PC-9 (cell line): Measurements from ENCODE around the gene STAG3. TPM values are rescaled to one million over a fixed set of nuclear protein-coding genes. Genes with fewer than 3 reads are reported as not detected.
A peak's percentile ranks its signal among the peaks of the same experiment; 100 is the strongest.
"Not testable (repeated sequence)": the region's sequence is repeated elsewhere in the genome, so short reads cannot be mapped to it uniquely, and the experiment has no call there.

Source experiments
- BruUV-seq: library from RNA; stranded (reverse); fragments of 400-500 nt; replicated peaks from 2 replicates; lab custom pipeline; 2021; lab: Mats Ljungman, UMichigan
- CTCF ChIA-PET: fragments of 300-600 bp; sonication (Branson Sonifier 250); formaldehyde crosslinking; loops from one replicate; lab custom pipeline; 2022; ENCODE audit warnings: antibody characterized with exemption; lab: Charles Lee
- POLR2A ChIA-PET: fragments of 300-600 bp; sonication (Branson Sonifier 250); formaldehyde crosslinking; loops from one replicate; lab custom pipeline; 2022; ENCODE audit warnings: antibody characterized with exemption; ENCODE audit not compliant: unreplicated experiment; lab: Charles Lee
- DNase-seq, 2 experiments: peaks; one replicate each; pipeline versions ENCODE4 v3.0.0 to v3.0.0-alpha.2; 2015 to 2022; ENCODE audit warnings: mixed read lengths in 1 of 2
- H2AFZ ChIP-seq: fragments of 200-600 bp; sonication (generic); 2 replicates; pipeline ENCODE4 v1.8.1; 2017; ENCODE audit warnings: antibody characterized with exemption
- H3F3A ChIP-seq: fragments of 200-600 bp; sonication (generic); 2 replicates; pipeline ENCODE4 v1.8.1; 2017; ENCODE audit warnings: antibody characterized with exemption, mild to moderate bottlenecking, low read depth; ENCODE audit not compliant: insufficient read depth
- H3K27ac ChIP-seq: fragments of 200-600 bp; sonication (generic); 2 replicates; pipeline ENCODE4 v1.6.1; 2016; ENCODE audit warnings: mixed run types
- H3K27me3 ChIP-seq: fragments of 200-600 bp; sonication (generic); 2 replicates; pipeline ENCODE4 v1.6.1; 2016; ENCODE audit warnings: low read depth, mixed run types; ENCODE audit not compliant: insufficient read depth
- H3K36me3 ChIP-seq: fragments of 200-600 bp; sonication (generic); 2 replicates; pipeline ENCODE4 v1.6.1; 2016; ENCODE audit warnings: low read depth, mixed run types
- H3K4me1 ChIP-seq: fragments of 200-600 bp; sonication (generic); replicated peaks from 2 replicates; pipeline ENCODE4 v1.6.1; 2016; ENCODE audit warnings: mixed run types; ENCODE audit not compliant: insufficient read depth
- H3K4me2 ChIP-seq: fragments of 200-600 bp; sonication (generic); 2 replicates; pipeline ENCODE4 v1.6.1; 2017; ENCODE audit warnings: mixed run types
- H3K4me3 ChIP-seq: fragments of 200-600 bp; sonication (generic); 2 replicates; pipeline ENCODE4 v1.6.1; 2016; ENCODE audit warnings: mixed run types
- H3K79me2 ChIP-seq: fragments of 200-600 bp; sonication (generic); 2 replicates; pipeline ENCODE4 v1.6.1; 2017; ENCODE audit warnings: low read depth, mixed run types
- H3K9me2 ChIP-seq: fragments of 200-600 bp; sonication (generic); 2 replicates; pipeline ENCODE4 v1.8.1; 2017; ENCODE audit warnings: mild to moderate bottlenecking; ENCODE audit not compliant: insufficient read depth
- H3K9me3 ChIP-seq: fragments of 200-600 bp; sonication (generic); 2 replicates; pipeline ENCODE4 v1.8.1; 2016; ENCODE audit warnings: low read depth; ENCODE audit not compliant: insufficient read depth
- H4K20me1 ChIP-seq: fragments of 200-600 bp; sonication (generic); 2 replicates; pipeline ENCODE4 v1.8.1; 2017; ENCODE audit not compliant: insufficient read depth
- EZH2 ChIP-seq: fragments of 200-600 bp; sonication (generic); IDR thresholded peaks from 2 replicates; pipeline ENCODE4 v1.8.0; 2017; ENCODE audit warnings: antibody characterized with exemption, low read depth
- intact Hi-C: fragments of 100-400 bp; cut with micrococcal nuclease; formaldehyde crosslinking; loops from one replicate; pipeline ENCODE4 v1.10.0; 2022; ENCODE audit not compliant: unreplicated experiment
- total RNA-seq: library from RNA; stranded (reverse); gene quantifications from 2 replicates; pipeline ENCODE4 v1.2.3, GENCODE V29; 2021
- TF ChIP-seq, protein P1 (sequence below): fragments of 200-600 bp; sonication (generic); conservative IDR thresholded peaks from 2 replicates; pipeline ENCODE4 v1.6.1; 2017; ENCODE audit warnings: mixed run types, antibody characterized with exemption, mild to moderate bottlenecking, moderate library complexity

STAG3 gene
- total RNA-seq, 1 experiment from 2014 or later = 0.83 TPM

DNA sequence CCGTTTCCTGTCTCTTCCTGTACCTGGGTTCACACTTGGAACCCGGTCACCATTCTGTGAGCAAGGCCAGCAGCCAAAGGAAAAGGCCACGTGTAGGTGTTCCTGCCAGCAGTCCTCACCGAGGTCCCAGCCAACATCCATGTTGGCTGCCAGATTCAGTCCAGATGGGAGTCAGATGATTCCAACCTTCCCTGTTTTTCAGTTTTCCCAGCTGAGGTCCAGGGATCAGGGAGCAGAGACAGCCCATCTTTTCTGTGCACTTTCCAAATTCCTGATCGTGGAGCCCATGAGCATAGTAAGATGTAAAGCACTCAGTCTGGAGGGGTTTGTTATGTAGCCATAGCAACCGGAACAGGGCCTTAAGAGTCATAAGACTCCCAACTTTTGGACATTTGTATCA lies 38.2 kb downstream of the STAG3 start:
- no peaks in the 10 kb centered on the region for H3K9me3 ChIP-seq
- BruUV-seq = no TSS peak
- no peak overlapping the region for H2AFZ ChIP-seq
- no peaks in the 10 kb centered on the region for H3K79me2 ChIP-seq
- H4K20me1 ChIP-seq = no peaks in the 10 kb centered on the region
- no peak for DNase-seq
- H3K27ac ChIP-seq = no peak overlapping the region
- ChIA-PET CTCF (interaction anchor here (0.6 to 1.3 kb wide), 3 partner anchors 49 to 83 kb away, joined by 3 to 5 read pairs (median 3); no protein-coding TSS in a partner anchor), POLR2A (no interaction called here)
- H3K36me3 ChIP-seq = no peaks in the 10 kb centered on the region
- no peaks in the 10 kb centered on the region for H3K27me3 ChIP-seq
- TF ChIP-seq EZH2 = no peak
- TF ChIP-seq, protein P1, sequence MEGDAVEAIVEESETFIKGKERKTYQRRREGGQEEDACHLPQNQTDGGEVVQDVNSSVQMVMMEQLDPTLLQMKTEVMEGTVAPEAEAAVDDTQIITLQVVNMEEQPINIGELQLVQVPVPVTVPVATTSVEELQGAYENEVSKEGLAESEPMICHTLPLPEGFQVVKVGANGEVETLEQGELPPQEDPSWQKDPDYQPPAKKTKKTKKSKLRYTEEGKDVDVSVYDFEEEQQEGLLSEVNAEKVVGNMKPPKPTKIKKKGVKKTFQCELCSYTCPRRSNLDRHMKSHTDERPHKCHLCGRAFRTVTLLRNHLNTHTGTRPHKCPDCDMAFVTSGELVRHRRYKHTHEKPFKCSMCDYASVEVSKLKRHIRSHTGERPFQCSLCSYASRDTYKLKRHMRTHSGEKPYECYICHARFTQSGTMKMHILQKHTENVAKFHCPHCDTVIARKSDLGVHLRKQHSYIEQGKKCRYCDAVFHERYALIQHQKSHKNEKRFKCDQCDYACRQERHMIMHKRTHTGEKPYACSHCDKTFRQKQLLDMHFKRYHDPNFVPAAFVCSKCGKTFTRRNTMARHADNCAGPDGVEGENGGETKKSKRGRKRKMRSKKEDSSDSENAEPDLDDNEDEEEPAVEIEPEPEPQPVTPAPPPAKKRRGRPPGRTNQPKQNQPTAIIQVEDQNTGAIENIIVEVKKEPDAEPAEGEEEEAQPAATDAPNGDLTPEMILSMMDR = no peak
- no peak overlapping the region for H3K4me3 ChIP-seq
- intact Hi-C loops = loop anchor here (2.0 kb wide), 1 partner anchor 83 kb away; no protein-coding TSS in a partner anchor
- no peaks in the 10 kb centered on the region for H3K9me2 ChIP-seq
- peaks cover 11% of the 10 kb centered on the region for H3K4me1 ChIP-seq
- peaks cover 3% of the 10 kb centered on the region; the same call in 1 of the 2 replicates for H3F3A ChIP-seq
- no peak overlapping the region for H3K4me2 ChIP-seq

DNA sequence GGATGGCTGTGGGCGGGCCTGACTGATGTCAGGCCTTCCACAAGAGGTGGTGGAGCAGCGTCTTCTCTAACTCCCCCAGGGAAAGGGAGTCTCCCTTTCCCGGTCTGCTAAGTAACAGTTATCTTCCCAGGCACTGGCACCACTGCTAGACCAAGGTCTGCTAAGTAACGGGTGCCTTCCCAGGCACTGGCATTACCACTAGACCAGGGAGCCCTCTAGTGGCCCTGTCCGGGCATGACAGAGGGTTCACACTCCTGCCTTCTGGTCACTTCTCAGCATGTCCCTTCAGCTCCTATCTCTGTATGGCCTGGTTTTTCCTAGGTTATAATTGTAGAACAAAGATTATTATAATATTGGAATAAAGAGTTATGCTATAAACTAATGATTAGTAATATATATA lies 40.2 kb downstream of the STAG3 start:
- H3K9me3 ChIP-seq, BruUV-seq, H2AFZ ChIP-seq, H3K27me3 ChIP-seq, intact Hi-C loops, H3F3A ChIP-seq, H3K79me2 ChIP-seq, H3K36me3 ChIP-seq, H4K20me1 ChIP-seq, H3K9me2 ChIP-seq, H3K27ac ChIP-seq, H3K4me3 ChIP-seq, H3K4me2 ChIP-seq: not testable (repeated sequence)
- CTCF ChIA-PET = interaction anchor here (1.2 kb wide), 1 partner anchor 40 kb away, joined by 3 read pairs; the partner anchor contains the start of genes GPC2 and STAG3
- H3K4me1 ChIP-seq = peaks cover 11% of the 10 kb centered on the region
- peak in 1 of 2 experiments; percentile 82 for DNase-seq
- POLR2A ChIA-PET = interaction anchor here (0.6 kb wide), 1 partner anchor 57 kb away, joined by 20 read pairs; no protein-coding TSS in a partner anchor
- TF ChIP-seq, protein P1 = peak; percentile 48; the same call in 1 of the 2 replicates

DNA sequence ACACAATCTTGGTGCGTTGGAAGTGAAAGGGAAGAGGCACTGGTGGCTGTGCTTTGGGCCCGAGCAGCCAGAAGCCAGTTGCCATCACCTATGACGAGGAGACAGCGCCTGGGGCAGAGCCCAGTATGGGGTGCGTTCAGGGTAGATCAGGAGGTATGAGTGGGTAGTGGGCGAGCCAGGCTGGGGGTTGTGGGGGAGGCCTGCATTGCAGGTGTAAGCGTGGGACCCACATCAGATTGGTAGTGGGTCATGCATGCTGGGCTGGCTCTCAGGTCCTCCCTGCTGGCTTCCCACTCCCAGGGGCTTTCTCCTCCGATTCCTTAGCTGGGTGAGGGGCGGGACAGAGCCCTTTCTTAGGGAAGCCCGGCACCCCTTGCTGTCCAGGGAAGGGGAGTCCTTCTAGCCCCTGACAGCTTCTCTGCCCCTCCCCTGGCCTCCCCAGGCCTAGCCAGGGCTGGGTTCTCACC lies 41.6 kb downstream of the STAG3 start:
- H3K27me3 ChIP-seq = no peaks in the 10 kb centered on the region
- BruUV-seq = no TSS peak
- intact Hi-C loops = no loop called here

DNA sequence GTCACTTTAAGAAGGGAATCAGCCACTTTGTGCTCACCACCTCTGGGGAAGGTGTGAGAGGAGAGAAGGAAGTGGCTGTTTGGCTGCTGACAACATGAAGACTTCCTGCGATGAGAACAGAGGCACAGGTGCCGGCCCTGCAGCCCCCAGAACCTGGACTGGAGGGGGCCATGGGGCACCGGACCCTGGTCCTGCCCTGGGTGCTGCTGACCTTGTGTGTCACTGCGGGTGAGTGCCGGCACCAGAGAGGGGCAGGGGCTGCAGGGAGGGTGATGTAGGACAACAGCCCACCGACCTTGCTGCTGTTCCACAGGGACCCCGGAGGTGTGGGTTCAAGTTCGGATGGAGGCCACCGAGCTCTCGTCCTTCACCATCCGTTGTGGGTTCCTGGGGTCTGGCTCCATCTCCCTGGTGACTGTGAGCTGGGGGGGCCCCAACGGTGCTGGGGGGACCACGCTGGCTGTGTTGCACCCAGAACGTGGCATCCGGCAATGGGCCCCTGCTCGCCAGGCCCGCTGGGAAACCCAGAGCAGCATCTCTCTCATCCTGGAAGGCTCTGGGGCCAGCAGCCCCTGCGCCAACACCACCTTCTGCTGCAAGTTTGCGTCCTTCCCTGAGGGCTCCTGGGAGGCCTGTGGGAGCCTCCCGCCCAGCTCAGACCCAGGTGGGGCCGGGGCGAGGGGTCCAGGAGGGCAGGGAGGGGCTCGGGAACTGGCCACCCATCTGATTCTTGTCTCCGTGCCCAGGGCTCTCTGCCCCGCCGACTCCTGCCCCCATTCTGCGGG lies 42.3 kb downstream of the STAG3 start, which contains the start of gene PVRIG:
TSS of gene PVRIG (plus strand) at position 149 of the 785 bp plus-strand sequence. CDS start at position 171, 22 bp downstream.
- DNase-seq, intact Hi-C loops, H3F3A ChIP-seq, H3K27me3 ChIP-seq, H3K9me2 ChIP-seq, H3K36me3 ChIP-seq, H3K79me2 ChIP-seq, H3K4me3 ChIP-seq, H3K4me2 ChIP-seq, H4K20me1 ChIP-seq, H3K9me3 ChIP-seq, BruUV-seq, H3K4me1 ChIP-seq, H2AFZ ChIP-seq, POLR2A ChIA-PET, H3K27ac ChIP-seq: not testable (repeated sequence)
- CTCF ChIA-PET = interaction anchor here (0.6 kb wide), 1 partner anchor 73 kb away, joined by 4 read pairs; no protein-coding TSS in a partner anchor

More for the DNA sequence above, 41.6 kb downstream of the STAG3 start:
- Histone ChIP-seq H3K4me2 (no peak overlapping the region), H3K4me3 (no peak overlapping the region), H3F3A (no peaks in the 10 kb centered on the region), H4K20me1 (no peaks in the 10 kb centered on the region), H3K27ac (no peak overlapping the region), H3K4me1 (peaks cover 6% of the 10 kb centered on the region), H2AFZ (no peak overlapping the region), H3K9me2 (no peaks in the 10 kb centered on the region), H3K9me3 (no peaks in the 10 kb centered on the region), H3K36me3 (no peaks in the 10 kb centered on the region), H3K79me2 (no peaks in the 10 kb centered on the region)
- TF ChIP-seq EZH2 = no peak
- TF ChIP-seq, protein P1 = no peak
- ChIA-PET POLR2A (no interaction called here), CTCF (no interaction called here)
- no peak for DNase-seq
